SK-N-SH (cell line): ENCODE measurements around the gene NOX5. TPM values are rescaled to one million over a fixed set of nuclear protein-coding genes. Genes with fewer than 3 reads are reported as not detected.

Experiments used
- CTCF ChIA-PET: fragments of 300-600, 350-600 bp; formaldehyde crosslinking; extraction: SDS; loops from one replicate; lab custom pipeline; 2021; lab: Yijun Ruan, JAX
- POLR2A ChIA-PET: fragments of 350-600 bp; sonication (Branson Sonifier 250); formaldehyde crosslinking; extraction: SDS; loops from one replicate; lab custom pipeline; 2020; ENCODE audit warnings: antibody characterized with exemption, inconsistent platforms; lab: Yijun Ruan, JAX
- DNase-seq: peaks from one replicate; pipeline ENCODE4 v3.0.0; 2012
- H2AFZ ChIP-seq: fragments of 200-600 bp; sonication (generic); 2 replicates; pipeline ENCODE4 v1.8.1; 2016; ENCODE audit warnings: antibody characterized with exemption, mild to moderate bottlenecking, low read depth
- H3F3A ChIP-seq: fragments of 200-600 bp; sonication (generic); replicated peaks from 2 replicates; pipeline ENCODE3; 2016; ENCODE audit warnings: antibody characterized with exemption, mild to moderate bottlenecking; ENCODE audit not compliant: insufficient read depth
- H3K27ac ChIP-seq, 2 experiments: fragments of 200-500 bp in 1 of 2; fragments of 200-600 bp in 1 of 2; sonication (Bioruptor generic) in 1 of 2; sonication (generic), shearing (Covaris generic) in 1 of 2; 2 replicates each; pipeline versions ENCODE4 v1.5.1 to v1.6.1; 2014 to 2016; ENCODE audit warnings: low read depth in 2 of 2, inconsistent platforms in 1 of 2, low read length in 1 of 2, mild to moderate bottlenecking in 1 of 2, mixed read lengths in 1 of 2
- H3K27me3 ChIP-seq: fragments of 200-600 bp; sonication (generic), shearing (Covaris generic); 2 replicates; pipeline ENCODE4 v1.6.1; 2016; ENCODE audit warnings: mixed run types; ENCODE audit not compliant: insufficient read depth
- H3K36me3 ChIP-seq, 2 experiments: fragments of 200-500 bp in 1 of 2; fragments of 200-600 bp in 1 of 2; sonication (Bioruptor generic) in 1 of 2; sonication (generic) in 1 of 2; replicated peaks in 1 of 2; 2 replicates each; pipeline versions ENCODE3 to v1.5.1; 2014 to 2016; ENCODE audit warnings: low read length in 1 of 2, mild to moderate bottlenecking in 1 of 2; ENCODE audit not compliant: insufficient read depth in 2 of 2, control insufficient read depth in 1 of 2
- H3K4me1 ChIP-seq, 2 experiments: fragments of 200-500 bp in 1 of 2; fragments of 200-600 bp in 1 of 2; sonication (Bioruptor generic) in 1 of 2; sonication (generic), shearing (Covaris generic) in 1 of 2; 2 replicates each; pipeline versions ENCODE4 v1.5.1 to v1.6.1; 2014 to 2016; ENCODE audit warnings: low read depth in 1 of 2, low read length in 1 of 2, mixed run types in 1 of 2; ENCODE audit not compliant: insufficient read depth in 2 of 2, control insufficient read depth in 1 of 2
- H3K4me2 ChIP-seq: fragments of 200-600 bp; sonication (generic), shearing (Covaris generic); 2 replicates; pipeline ENCODE4 v1.6.1; 2017; ENCODE audit warnings: mixed run types
- H3K4me3 ChIP-seq, 2 experiments: fragments of 200-500 bp in 1 of 2; fragments of 200-600 bp in 1 of 2; sonication (Bioruptor generic) in 1 of 2; sonication (generic), shearing (Covaris generic) in 1 of 2; 2 replicates each; pipeline versions ENCODE4 v1.5.1 to v1.8.1; 2014 to 2016; ENCODE audit warnings: low read depth in 2 of 2, inconsistent platforms in 1 of 2, low read length in 1 of 2, mild to moderate bottlenecking in 1 of 2, mixed read lengths in 1 of 2, moderate library complexity in 1 of 2
- H3K79me2 ChIP-seq: fragments of 200-600 bp; sonication (generic); 2 replicates; pipeline ENCODE4 v1.8.1; 2017; ENCODE audit warnings: mild to moderate bottlenecking; ENCODE audit not compliant: insufficient read depth
- H3K9ac ChIP-seq: fragments of 200-600 bp; sonication (generic); 2 replicates; pipeline ENCODE4 v1.6.1; 2017; ENCODE audit warnings: mixed run types
- H3K9me2 ChIP-seq: fragments of 200-600 bp; sonication (generic); 2 replicates; pipeline ENCODE4 v1.6.1; 2017; ENCODE audit warnings: mixed run types
- H3K9me3 ChIP-seq: fragments of 200-600 bp; sonication (generic); 2 replicates; pipeline ENCODE4 v1.6.1; 2017; ENCODE audit warnings: mixed run types, mild to moderate bottlenecking, moderate library complexity
- H4K20me1 ChIP-seq: fragments of 200-600 bp; sonication (generic); 2 replicates; pipeline ENCODE4 v1.6.1; 2017; ENCODE audit warnings: mild to moderate bottlenecking, mixed run types; ENCODE audit not compliant: insufficient read depth
- CHD2 ChIP-seq: fragments of 150-350 bp; IDR thresholded peaks from 2 replicates; pipeline ENCODE4 v1.6.1; 2018; ENCODE audit warnings: low read length; ENCODE audit not compliant: partially characterized antibody
- FOXJ3 ChIP-seq: sonication (generic); formaldehyde crosslinking; IDR thresholded peaks from 2 replicates; pipeline ENCODE4 v1.5.1; 2020; ENCODE audit warnings: mild to moderate bottlenecking, missing genetic modification reagents
- FOXM1 ChIP-seq: IDR thresholded peaks from 2 replicates; pipeline ENCODE4 v1.4.0; 2012; ENCODE audit warnings: low read depth, mild to moderate bottlenecking
- IRF3 ChIP-seq: fragments of 150-350 bp; IDR thresholded peaks from 2 replicates; pipeline ENCODE4 v1.6.1; 2016; ENCODE audit warnings: mild to moderate bottlenecking, low read depth, low read length
- NRF1 ChIP-seq: IDR thresholded peaks from 2 replicates; pipeline ENCODE4 v1.6.1; 2012; ENCODE audit warnings: low read depth, mild to moderate bottlenecking, low read length
- PBX3 ChIP-seq: IDR thresholded peaks from 2 replicates; pipeline ENCODE4; 2012
- RFX5 ChIP-seq: IDR thresholded peaks from 2 replicates; pipeline ENCODE4 v1.6.1; 2012; ENCODE audit warnings: mild to moderate bottlenecking, improper control_type of control experiment, low read length
- SMC3 ChIP-seq: IDR thresholded peaks from 2 replicates; pipeline ENCODE4 v1.6.1; 2012; ENCODE audit warnings: low read depth, low read length, improper control_type of control experiment
- TEAD4 ChIP-seq: IDR thresholded peaks from 2 replicates; pipeline ENCODE4 v1.4.0; 2012; ENCODE audit warnings: mild to moderate bottlenecking, borderline replicate concordance; ENCODE audit not compliant: insufficient read depth
- WGBS: methylation state at CpG from one replicate; pipeline ENCODE4 v1.1.6; 2017; ENCODE audit warnings: low lambda C conversion rate; 5-methylcytosine and 5-hydroxymethylcytosine counted together
- polyA plus RNA-seq, 3 experiments: library from polyadenylated mRNA; depleted of rRNA; stranded (reverse); fragments of >200 nt; gene quantifications; 2 replicates each; pipeline ENCODE4 v1.2.3, GENCODE V29; 2012
- TF ChIP-seq, protein P1 (sequence below): fragments of 150-350 bp; IDR thresholded peaks from 2 replicates; pipeline ENCODE4 v1.6.1; 2017; ENCODE audit warnings: antibody characterized with exemption, low read length, low read depth, borderline replicate concordance
- TF ChIP-seq, protein P2 (sequence below): IDR thresholded peaks from 2 replicates; pipeline ENCODE4 v1.4.0; 2012; ENCODE audit warnings: low read depth, borderline replicate concordance

Gene NOX5
- polyA plus RNA-seq, 1 of the 3 experiments (the other 2 are of a cell fraction): 0.05 TPM

- H3K27me3 ChIP-seq: no peaks in the 10 kb centered on the region; the same call in 1 of the 2 replicates
- H3K4me2 ChIP-seq: no peak overlapping the region
- ChIA-PET CTCF (interaction anchor here (1.9 kb wide), 1 partner anchor 25 kb away, joined by 4 read pairs; no protein-coding TSS in a partner anchor), POLR2A (no interaction called here)
- peaks cover 8% of the 10 kb centered on the region for H3F3A ChIP-seq
- H3K36me3 ChIP-seq: no peaks in the 10 kb centered on the region
- H3K79me2 ChIP-seq: no peaks in the 10 kb centered on the region
- H3K4me3 ChIP-seq: no peak overlapping the region
- H3K4me1 ChIP-seq: peaks cover 22 to 39% of the 10 kb centered on the region in 2 experiments
- no peak for DNase-seq
- H4K20me1 ChIP-seq: no peaks in the 10 kb centered on the region
- H2AFZ ChIP-seq: no peak overlapping the region
- WGBS: 90% methylated on average over 2 of the region's 2 CpGs
- TF ChIP-seq PBX3: no peak
- TF ChIP-seq IRF3: no peak
- TF ChIP-seq, protein P1, sequence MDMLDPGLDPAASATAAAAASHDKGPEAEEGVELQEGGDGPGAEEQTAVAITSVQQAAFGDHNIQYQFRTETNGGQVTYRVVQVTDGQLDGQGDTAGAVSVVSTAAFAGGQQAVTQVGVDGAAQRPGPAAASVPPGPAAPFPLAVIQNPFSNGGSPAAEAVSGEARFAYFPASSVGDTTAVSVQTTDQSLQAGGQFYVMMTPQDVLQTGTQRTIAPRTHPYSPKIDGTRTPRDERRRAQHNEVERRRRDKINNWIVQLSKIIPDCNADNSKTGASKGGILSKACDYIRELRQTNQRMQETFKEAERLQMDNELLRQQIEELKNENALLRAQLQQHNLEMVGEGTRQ: no peak
- no peak for TF ChIP-seq CHD2
- TF ChIP-seq NRF1: no peak
- TF ChIP-seq SMC3: no peak
- TF ChIP-seq RFX5: no peak
- TF ChIP-seq FOXJ3 (CRISPR knock-in tag): no peak
- TF ChIP-seq, protein P2, sequence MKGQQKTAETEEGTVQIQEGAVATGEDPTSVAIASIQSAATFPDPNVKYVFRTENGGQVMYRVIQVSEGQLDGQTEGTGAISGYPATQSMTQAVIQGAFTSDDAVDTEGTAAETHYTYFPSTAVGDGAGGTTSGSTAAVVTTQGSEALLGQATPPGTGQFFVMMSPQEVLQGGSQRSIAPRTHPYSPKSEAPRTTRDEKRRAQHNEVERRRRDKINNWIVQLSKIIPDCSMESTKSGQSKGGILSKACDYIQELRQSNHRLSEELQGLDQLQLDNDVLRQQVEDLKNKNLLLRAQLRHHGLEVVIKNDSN: no peak
- no peak for TF ChIP-seq FOXM1
- no peak for TF ChIP-seq TEAD4
- no peak overlapping the region for H3K27ac ChIP-seq
- H3K9me2 ChIP-seq: no peaks in the 10 kb centered on the region
- no peaks in the 10 kb centered on the region for H3K9me3 ChIP-seq
- H3K9ac ChIP-seq: no peak overlapping the region
These were observed 70.0 kb downstream of the NOX5 start for GRCh38 chr15:69084404-69085030.
